Measurements from ENCODE around the gene TCF7L2. TPM values are rescaled to one million over a fixed set of nuclear protein-coding genes. Genes with fewer than 3 reads are reported as not detected.

The TCF7L2 gene
- total and polyA plus RNA-seq, 9 of the 15 experiments (the other 6 are each of a cell fraction or from before 2014, with no cell fraction given): 0.32 to 2.8 (median 0.92) TPM

- Histone ChIP-seq H3K9me3 (replicated peaks; ENCODE audit: control insufficient read depth, insufficient read depth, low read depth, low read length) (no peaks in the 10 kb centered on the region), H3K4me1 (replicated peaks in 1 of 2; ENCODE audit: control insufficient read depth in 2 of 2, insufficient read depth in 2 of 2, low read length in 2 of 2) (peaks cover 0 to 13% of the 10 kb centered on the region in 2 experiments; a peak in 3 of 5 replicates), H3K9me1 (ENCODE audit: control insufficient read depth, insufficient read depth, low read length) (no peaks in the 10 kb centered on the region), H3K79me2 (ENCODE audit: control insufficient read depth, insufficient read depth, low read length) (no peaks in the 10 kb centered on the region), H3K4me3 (no peak overlapping the region), H2AFZ (ENCODE audit: low read depth, low read length) (no peak overlapping the region), H3K9ac (ENCODE audit: insufficient read depth in 1 of 2, low read depth in 2 of 2, low read length in 2 of 2) (no peak overlapping the region), H4K20me1 (replicated peaks; ENCODE audit: control insufficient read depth, insufficient read depth, low read length) (no peaks in the 10 kb centered on the region), H3K4me2 (ENCODE audit: insufficient read depth, low read length) (no peak overlapping the region), H3K27me3 (ENCODE audit: control insufficient read depth in 2 of 2, insufficient read depth in 2 of 2, low read length in 2 of 2) (no peaks in the 10 kb centered on the region; a peak in 1 of 5 replicates), H3K36me3 (ENCODE audit: control insufficient read depth, insufficient read depth, low read length) (no peaks in the 10 kb centered on the region), H3K27ac (ENCODE audit: extremely low read depth, low read depth, low read length) (no peak overlapping the region)
- no TSS peak for BruUV-seq (replicated peaks)
- no peak for DNase-seq (ENCODE audit: extremely low read depth in 1 of 4, low spot score in 3 of 4)
- TF ChIP-seq ZNF655 (CRISPR knock-in tag; IDR thresholded peaks at IDR 0.05) (no peak), CBX8 (IDR thresholded peaks at IDR 0.05; ENCODE audit: borderline replicate concordance, extremely low read depth, low read depth, low read length, poor library complexity, severe bottlenecking) (peak; percentile 51), HEY1 (CRISPR knock-in tag; IDR thresholded peaks at IDR 0.05; ENCODE audit: borderline replicate concordance) (no peak)
- intact Hi-C loops (cut with micrococcal nuclease): no loop called here
- FAIRE-seq: no peak
- CTCF ChIA-PET (ENCODE audit: low intra/inter-chr PET ratio): no interaction called here
- POLR2A ChIA-PET: no interaction called here
- in situ Hi-C loops (cut with MboI): no loop called here
- ATAC-seq: no peak
- WGBS (ENCODE audit: insufficient coverage, low coverage, missing lambda C conversion rate): 37% methylated on average over 6 of the region's 6 CpGs
Observed at GRCh38 chr10:112959207-112959838, 9.3 kb downstream of the TCF7L2 start.
